Bronchial epithelial cell (primary cell): ENCODE data around the gene PAIP2. TPM values are rescaled to one million over a fixed set of nuclear protein-coding genes. Genes with fewer than 3 reads are reported as not detected.

ENCODE experiments used
- DNase-seq: peaks from one replicate; pipeline ENCODE4 v3.0.0-alpha.2; 2010; ENCODE audit warnings: low read depth
- FAIRE-seq: peaks from 2 replicates; lab custom pipeline; 2011; peaks lifted over from hg19 to GRCh38; lab: Jason Lieb, UNC
- H3K27me3 ChIP-seq: 2 replicates; pipeline ENCODE4 v1.5.1; 2011; ENCODE audit warnings: low read length; ENCODE audit not compliant: control insufficient read depth, insufficient read depth
- H3K36me3 ChIP-seq: 2 replicates; pipeline ENCODE4 v1.5.1; 2011; ENCODE audit warnings: low read length; ENCODE audit not compliant: control insufficient read depth, insufficient read depth
- H3K4me3 ChIP-seq: 2 replicates; pipeline ENCODE4 v1.5.1; 2011; ENCODE audit warnings: mild to moderate bottlenecking, low read depth, low read length, control low read depth
- total RNA-seq: library from RNA; depleted of rRNA; stranded (reverse); fragments of >200 nt; gene quantifications from 2 replicates; pipeline ENCODE4 v1.2.1, GENCODE V29; 2014
- TF ChIP-seq, protein P1 (sequence below): IDR thresholded peaks from 2 replicates; pipeline ENCODE4 v1.5.1; 2011; ENCODE audit warnings: mild to moderate bottlenecking, moderate library complexity, low read length, control low read depth, inconsistent platforms; ENCODE audit not compliant: insufficient read depth, severe bottlenecking

PAIP2 gene
- total RNA-seq, 1 donor from 2014 or later: 68.7 TPM

DNA sequence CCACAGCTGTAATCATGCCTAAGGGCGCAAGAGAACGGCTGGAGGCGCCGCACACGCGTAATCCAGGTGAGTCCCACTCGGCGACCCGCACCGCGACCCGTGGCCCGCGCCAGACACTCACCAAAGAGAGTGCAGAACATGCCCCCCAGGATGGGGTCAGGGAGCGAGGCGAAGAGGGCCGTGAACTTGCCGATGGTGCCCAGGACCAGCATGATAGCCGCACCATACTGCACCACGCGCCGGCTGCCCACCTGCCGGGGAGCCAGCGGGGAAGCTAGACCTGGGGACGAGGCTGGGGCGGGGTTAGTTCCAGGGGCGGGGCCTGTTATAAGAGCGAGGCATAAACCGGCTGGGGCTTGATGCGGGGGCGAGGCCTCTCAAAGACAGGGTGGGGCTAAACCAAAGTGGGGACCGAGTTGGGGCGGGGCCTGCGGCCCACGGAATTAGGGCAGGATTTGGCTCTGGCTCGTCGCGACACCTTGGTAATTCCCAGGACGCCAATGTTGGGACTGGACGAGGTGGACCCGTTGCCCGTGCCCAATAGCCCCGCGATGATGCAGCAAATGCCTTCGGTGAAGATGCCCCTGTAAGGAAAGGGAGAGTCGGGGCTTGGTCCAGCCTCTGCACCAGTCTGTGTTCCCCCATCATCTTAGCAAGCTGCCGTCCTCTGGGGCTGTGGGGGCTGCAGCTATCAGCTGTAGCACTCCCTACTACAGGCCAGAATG is 36.6 kb downstream of the PAIP2 start:
- no peak overlapping the region for H3K4me3 ChIP-seq
- FAIRE-seq (no peak), DNase-seq (no peak)
- TF ChIP-seq, protein P1, sequence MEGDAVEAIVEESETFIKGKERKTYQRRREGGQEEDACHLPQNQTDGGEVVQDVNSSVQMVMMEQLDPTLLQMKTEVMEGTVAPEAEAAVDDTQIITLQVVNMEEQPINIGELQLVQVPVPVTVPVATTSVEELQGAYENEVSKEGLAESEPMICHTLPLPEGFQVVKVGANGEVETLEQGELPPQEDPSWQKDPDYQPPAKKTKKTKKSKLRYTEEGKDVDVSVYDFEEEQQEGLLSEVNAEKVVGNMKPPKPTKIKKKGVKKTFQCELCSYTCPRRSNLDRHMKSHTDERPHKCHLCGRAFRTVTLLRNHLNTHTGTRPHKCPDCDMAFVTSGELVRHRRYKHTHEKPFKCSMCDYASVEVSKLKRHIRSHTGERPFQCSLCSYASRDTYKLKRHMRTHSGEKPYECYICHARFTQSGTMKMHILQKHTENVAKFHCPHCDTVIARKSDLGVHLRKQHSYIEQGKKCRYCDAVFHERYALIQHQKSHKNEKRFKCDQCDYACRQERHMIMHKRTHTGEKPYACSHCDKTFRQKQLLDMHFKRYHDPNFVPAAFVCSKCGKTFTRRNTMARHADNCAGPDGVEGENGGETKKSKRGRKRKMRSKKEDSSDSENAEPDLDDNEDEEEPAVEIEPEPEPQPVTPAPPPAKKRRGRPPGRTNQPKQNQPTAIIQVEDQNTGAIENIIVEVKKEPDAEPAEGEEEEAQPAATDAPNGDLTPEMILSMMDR: no peak
- no peaks in the 10 kb centered on the region for H3K27me3 ChIP-seq
- H3K36me3 ChIP-seq: no peaks in the 10 kb centered on the region

DNA sequence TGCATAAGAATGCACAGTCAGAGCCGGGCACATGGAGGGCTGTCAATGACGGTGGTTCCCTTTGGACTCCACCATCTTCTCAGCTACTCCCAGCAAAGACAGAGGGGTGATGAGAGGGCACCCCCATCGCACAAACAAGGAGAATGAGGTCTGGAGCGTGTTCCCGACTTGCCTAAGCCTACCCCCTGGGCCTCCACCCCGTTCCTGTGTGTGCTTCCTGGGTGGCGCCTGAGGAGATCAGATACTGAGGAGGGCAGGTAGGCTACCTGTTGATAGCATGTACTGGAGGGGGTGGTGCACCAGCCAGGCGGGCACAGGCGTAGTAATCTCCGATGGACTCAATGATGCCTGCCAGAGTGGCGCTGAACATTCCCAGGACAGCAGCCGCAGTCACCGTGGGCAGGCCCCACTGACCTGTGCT is 37.3 kb downstream of the PAIP2 start:
- TF ChIP-seq, protein P1: no peak
- no peak overlapping the region for H3K4me3 ChIP-seq
- H3K36me3 ChIP-seq: no peaks in the 10 kb centered on the region
- DNase-seq (no peak), FAIRE-seq (peak; percentile 89)
- no peaks in the 10 kb centered on the region for H3K27me3 ChIP-seq

DNA sequence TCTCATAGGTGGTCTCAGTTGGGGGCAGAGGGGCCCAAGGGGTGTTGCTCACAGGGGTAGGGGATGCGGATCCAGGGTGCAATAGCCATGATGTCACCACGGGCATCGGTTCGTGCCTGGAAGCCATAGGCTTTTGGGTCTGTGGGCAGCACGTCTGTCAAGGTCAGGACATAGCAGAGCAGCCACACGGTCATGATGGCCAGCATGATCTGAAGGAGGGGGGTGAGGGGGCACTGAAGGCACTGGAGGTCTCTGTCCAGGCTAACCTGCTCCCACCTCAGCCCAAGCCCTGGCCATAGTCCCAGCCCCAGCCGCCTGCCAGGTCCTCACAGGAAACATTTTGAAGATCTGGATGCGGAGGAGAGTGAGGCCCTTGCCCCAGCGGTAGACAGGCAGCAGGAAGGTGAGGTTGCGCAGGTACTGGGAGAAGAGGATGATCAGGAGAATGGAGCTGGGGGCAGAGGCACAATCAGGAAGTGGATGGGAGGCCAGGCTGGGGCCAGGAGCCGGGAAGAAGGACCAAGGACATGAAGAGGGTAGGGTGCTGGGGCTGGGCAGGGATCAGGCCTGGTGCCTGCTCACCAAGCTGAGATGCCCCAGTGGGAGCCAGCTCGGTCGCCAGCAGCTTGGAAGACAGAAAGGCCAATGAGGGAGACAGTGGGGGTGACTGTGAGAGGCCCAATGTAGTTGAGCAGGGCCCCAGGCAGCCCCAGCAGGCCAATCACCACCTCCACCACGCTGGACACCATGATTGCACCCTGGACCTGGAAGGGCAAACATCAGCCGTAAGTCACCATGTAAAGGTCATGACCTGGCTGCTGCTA is 38.2 kb downstream of the PAIP2 start:
- no peaks in the 10 kb centered on the region for H3K36me3 ChIP-seq
- no peak for DNase-seq

DNA sequence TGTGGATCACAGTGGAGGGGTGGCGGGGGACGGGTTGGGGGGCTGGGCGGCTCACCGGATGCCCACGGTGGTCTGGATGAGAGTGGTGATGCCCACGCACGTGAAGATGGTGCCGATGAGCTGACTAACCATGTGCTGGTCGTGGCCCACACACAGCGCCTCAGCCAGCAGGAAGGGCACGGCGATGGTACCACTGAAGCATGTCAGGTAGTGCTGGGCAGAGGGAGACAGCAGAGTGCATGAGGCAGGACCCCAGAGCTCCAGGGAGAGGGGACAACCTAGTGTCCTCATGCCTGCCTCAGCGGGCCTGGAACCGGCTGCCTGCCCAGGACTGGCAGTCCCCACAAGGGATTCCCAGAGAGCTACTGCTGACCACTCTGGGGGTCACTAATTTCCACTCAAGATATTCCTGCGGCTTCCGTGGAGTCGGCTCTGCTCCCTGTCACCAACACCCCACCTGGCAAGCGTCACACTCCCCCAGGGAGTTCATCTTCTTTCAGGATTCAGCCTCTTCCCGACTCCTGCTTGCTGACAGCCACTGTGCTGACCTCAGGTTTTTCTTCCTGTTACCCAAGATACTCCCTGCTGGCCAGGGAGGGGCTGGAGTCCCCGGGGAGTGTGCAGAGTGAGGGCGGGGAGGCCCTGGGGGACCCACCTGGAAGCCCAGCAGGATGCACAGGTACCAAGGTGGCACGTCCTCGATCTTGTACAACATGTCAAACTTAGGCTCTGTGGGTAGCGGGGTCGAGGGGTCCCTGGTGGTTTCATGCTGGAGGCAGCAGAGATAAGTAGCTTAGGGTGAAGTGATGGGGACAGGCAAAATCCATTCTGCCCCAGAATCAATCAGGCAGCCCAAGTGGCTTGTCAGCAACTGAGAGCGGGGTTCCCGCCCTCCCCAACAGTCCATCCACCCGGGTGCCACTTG is 40.4 kb downstream of the PAIP2 start:
- Histone ChIP-seq H3K36me3 (no peaks in the 10 kb centered on the region), H3K27me3 (no peaks in the 10 kb centered on the region), H3K4me3 (no peak overlapping the region)
- no peak for FAIRE-seq
- TF ChIP-seq, protein P1: no peak
- no peak for DNase-seq

More for the DNA sequence above, 38.2 kb downstream of the PAIP2 start:
- Histone ChIP-seq H3K4me3 (no peak overlapping the region), H3K27me3 (no peaks in the 10 kb centered on the region)
- TF ChIP-seq, protein P1: no peak
- FAIRE-seq: no peak

DNA sequence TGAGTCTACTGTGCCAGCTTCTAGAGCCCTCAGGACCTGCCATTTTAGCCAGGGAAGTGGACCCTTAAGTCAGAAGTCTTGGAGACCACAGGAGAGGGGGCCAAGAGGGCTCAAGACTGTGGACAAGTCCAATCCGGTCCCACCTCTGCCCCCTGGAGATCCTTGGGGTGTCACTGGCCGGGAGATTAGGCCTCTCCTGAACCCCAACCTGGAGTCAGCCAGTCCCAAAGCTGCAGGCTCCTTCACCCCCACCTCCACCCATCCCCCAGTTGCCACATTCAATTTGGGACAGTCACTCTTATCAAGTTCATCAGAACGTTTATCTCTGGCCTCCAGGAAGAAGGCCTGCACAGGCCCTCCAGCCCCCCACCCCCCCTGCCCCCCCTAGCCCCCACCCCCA is 41.2 kb downstream of the PAIP2 start:
- no peak for FAIRE-seq
- DNase-seq: no peak
- no peaks in the 10 kb centered on the region for H3K27me3 ChIP-seq

More for the DNA sequence above, 41.2 kb downstream of the PAIP2 start:
- no peaks in the 10 kb centered on the region for H3K36me3 ChIP-seq
- H3K4me3 ChIP-seq: no peak overlapping the region
- TF ChIP-seq, protein P1: no peak
